Neuron (in vitro differentiated cells): ENCODE measurements around the gene RGS4.
A peak's percentile ranks its signal among the peaks of the same experiment; 100 is the strongest.

Experiments used
- H2AFZ ChIP-seq: one replicate; pipeline ENCODE4 v1.6.1; 2013; ENCODE audit warnings: low read depth, mild to moderate bottlenecking, inconsistent platforms, low read length, moderate library complexity
- H3K27me3 ChIP-seq: one replicate; pipeline ENCODE4 v1.6.1; 2013; ENCODE audit warnings: low read length; ENCODE audit not compliant: insufficient read depth
- H3K36me3 ChIP-seq: one replicate; pipeline ENCODE4 v1.6.1; 2013; ENCODE audit warnings: low read length; ENCODE audit not compliant: insufficient read depth
- H3K4me1 ChIP-seq: one replicate; pipeline ENCODE4 v1.6.1; 2013; ENCODE audit warnings: low read length; ENCODE audit not compliant: insufficient read depth
- H3K4me3 ChIP-seq: 2 replicates; pipeline ENCODE4 v1.5.1; 2013; ENCODE audit warnings: mild to moderate bottlenecking, low read length, moderate library complexity
- H3K9me3 ChIP-seq: one replicate; pipeline ENCODE4 v1.6.1; 2013; ENCODE audit warnings: low read length

The RGS4 gene

DNA sequence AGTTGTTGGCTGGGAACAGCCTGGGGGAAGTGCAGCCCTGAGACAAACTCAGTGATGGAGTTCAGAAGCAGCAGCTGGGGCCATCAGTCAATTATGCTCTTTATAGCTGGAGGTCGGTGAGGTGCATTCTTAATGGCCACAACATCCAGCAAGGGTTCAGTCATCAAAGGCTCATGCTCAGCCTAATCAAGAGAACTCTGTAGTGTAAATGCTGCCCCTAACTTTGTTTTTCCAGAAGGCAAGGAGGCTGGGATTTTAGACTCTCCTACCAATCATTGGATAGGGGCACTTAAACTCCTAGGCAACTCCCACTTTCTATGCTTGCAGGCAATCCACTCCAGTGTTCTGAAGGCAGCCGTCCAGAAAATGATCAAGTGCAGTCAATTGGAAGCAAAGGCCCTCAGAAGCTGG, 15.0 kb upstream of the RGS4 start:
- peaks cover 3% of the 10 kb centered on the region for H3K4me1 ChIP-seq
- no peak overlapping the region for H2AFZ ChIP-seq
- H3K27me3 ChIP-seq = no peaks in the 10 kb centered on the region
- H3K36me3 ChIP-seq = no peaks in the 10 kb centered on the region
- no peaks in the 10 kb centered on the region for H3K9me3 ChIP-seq
- no peak overlapping the region for H3K4me3 ChIP-seq

DNA sequence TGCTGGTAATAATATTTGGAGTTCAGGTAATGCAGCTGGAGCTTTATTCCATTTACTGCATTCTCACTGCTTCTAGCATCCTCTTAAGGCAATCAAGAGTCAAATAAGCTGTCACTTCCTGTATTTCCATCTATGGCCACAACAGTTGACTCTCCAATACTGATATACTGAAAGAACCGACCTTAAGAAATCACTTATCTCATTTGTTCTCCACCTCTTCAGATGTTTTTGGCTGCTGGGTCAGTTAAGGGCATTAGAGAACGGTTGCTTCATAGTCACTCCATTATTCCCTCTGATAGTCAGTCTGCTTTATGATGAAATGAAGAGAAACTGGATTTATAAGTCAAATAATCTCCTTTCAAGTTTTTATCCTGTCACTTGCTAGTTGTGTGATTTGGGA, 14.2 kb upstream of the RGS4 start:
- no peak overlapping the region for H2AFZ ChIP-seq
- H3K36me3 ChIP-seq = no peaks in the 10 kb centered on the region
- no peak overlapping the region for H3K4me3 ChIP-seq
- H3K27me3 ChIP-seq = no peaks in the 10 kb centered on the region
- peaks cover 3% of the 10 kb centered on the region for H3K4me1 ChIP-seq
- no peaks in the 10 kb centered on the region for H3K9me3 ChIP-seq

DNA sequence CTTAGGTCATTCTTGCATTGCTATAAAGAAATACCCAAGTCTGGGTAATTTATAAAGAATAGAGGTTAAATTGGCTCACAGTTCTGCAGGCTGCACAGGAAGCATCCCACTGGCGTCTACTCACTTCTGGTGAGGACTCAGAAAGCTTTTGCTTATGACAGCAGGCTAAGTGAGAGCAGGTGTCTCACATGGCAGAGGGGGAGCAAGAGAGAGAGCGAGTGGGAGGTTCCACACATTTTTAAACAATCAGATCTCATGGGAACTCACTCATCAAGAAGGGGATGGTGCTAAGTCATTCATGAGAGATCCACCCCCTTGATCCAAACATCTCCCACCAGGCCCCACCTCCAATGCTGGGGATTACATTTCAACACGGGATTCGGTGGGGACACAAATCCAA, 13.6 kb upstream of the RGS4 start:
- no peak overlapping the region for H2AFZ ChIP-seq
- no peaks in the 10 kb centered on the region for H3K36me3 ChIP-seq
- H3K4me3 ChIP-seq = no peak overlapping the region
- peaks cover 3% of the 10 kb centered on the region for H3K4me1 ChIP-seq
- no peaks in the 10 kb centered on the region for H3K9me3 ChIP-seq
- no peaks in the 10 kb centered on the region for H3K27me3 ChIP-seq

GRCh38 chr1:163056831-163057230, 12.3 kb upstream of the RGS4 start:
- Histone ChIP-seq H3K36me3 (no peaks in the 10 kb centered on the region), H3K4me1 (peaks cover 3% of the 10 kb centered on the region), H3K9me3 (no peaks in the 10 kb centered on the region), H3K27me3 (no peaks in the 10 kb centered on the region), H2AFZ (no peak overlapping the region), H3K4me3 (no peak overlapping the region)

- no peak overlapping the region for H3K4me3 ChIP-seq
- H3K9me3 ChIP-seq = no peaks in the 10 kb centered on the region
- no peak overlapping the region for H2AFZ ChIP-seq
- H3K4me1 ChIP-seq = no peaks in the 10 kb centered on the region
- H3K27me3 ChIP-seq = no peaks in the 10 kb centered on the region
- no peaks in the 10 kb centered on the region for H3K36me3 ChIP-seq
These were observed 8.7 kb upstream of the RGS4 start for GRCh38 chr1:163060343-163061007.

GRCh38 chr1:163063143-163063542, 6.0 kb upstream of the RGS4 start:
- H3K9me3 ChIP-seq = no peaks in the 10 kb centered on the region
- H3K4me1 ChIP-seq = no peaks in the 10 kb centered on the region
- H3K36me3 ChIP-seq = no peaks in the 10 kb centered on the region
- no peak overlapping the region for H3K4me3 ChIP-seq
- H3K27me3 ChIP-seq = no peaks in the 10 kb centered on the region
- H2AFZ ChIP-seq = no peak overlapping the region

DNA sequence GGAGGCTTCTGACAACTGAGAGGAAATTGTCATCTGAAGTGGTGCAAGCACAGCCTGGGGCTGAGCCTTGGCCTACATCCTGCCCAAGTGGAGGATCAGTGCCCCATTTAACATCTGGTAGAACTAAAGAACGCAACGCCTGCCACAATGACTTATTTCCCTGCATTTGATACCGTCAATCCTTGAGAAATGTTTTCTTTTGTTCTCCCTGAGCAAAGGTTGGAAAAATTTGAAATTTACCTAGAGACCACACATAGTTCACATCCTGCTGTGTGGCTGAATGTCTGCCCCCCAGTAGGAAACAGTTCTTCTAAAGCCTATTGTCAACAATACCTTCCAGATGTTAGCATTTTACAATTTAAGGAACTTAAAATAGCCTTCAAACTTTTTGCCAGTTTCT, 5.6 kb upstream of the RGS4 start:
- Histone ChIP-seq H3K9me3 (no peaks in the 10 kb centered on the region), H3K27me3 (no peaks in the 10 kb centered on the region), H2AFZ (no peak overlapping the region), H3K4me1 (peaks cover 2% of the 10 kb centered on the region), H3K36me3 (no peaks in the 10 kb centered on the region), H3K4me3 (no peak overlapping the region)

DNA sequence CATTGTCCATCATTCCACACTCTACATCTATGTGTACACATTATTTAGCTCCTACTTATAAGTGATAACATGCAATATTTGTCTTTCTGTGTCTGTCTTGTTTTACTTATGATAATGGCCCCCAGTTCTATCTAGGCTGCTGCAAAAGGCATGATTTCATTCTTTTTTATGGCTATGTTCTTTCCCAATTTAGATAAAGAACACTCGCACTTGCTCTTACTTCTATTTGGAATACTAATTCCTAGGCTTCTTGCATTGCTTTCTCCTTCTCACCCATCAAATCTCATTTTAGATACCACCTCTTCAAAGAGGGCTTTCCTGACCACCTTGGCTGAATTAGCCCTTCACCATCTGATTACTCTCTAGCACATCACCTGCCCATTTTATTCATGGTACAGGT, 3.0 kb upstream of the RGS4 start:
- Histone ChIP-seq H3K4me3 (no peak overlapping the region), H2AFZ (no peak overlapping the region), H3K9me3 (no peaks in the 10 kb centered on the region), H3K36me3 (no peaks in the 10 kb centered on the region), H3K27me3 (no peaks in the 10 kb centered on the region), H3K4me1 (peaks cover 7% of the 10 kb centered on the region)

- Histone ChIP-seq H2AFZ (no peak overlapping the region), H3K4me3 (no peak overlapping the region), H3K9me3 (no peaks in the 10 kb centered on the region), H3K4me1 (peaks cover 7% of the 10 kb centered on the region), H3K27me3 (no peaks in the 10 kb centered on the region), H3K36me3 (no peaks in the 10 kb centered on the region)
These were observed 2.5 kb upstream of the RGS4 start for GRCh38 chr1:163066686-163067085.

DNA sequence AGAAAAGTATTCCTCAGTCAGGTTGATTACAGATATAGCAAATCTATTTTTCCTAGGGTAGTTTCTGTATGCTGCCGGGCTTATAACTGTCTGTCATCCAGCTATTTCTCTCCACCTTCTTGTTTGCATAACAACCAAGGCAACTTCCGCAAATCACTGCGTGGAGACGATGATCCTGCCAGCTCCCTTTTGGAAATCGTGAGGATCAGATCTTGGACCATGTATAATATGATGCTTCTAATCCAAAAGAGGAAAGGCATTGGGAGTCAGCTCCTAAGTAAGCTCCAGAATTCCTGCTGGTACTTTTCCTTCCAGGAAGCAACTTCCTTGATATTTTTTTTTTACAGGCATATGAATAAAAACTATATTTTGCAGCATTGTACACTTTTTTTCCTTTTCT, 445 bp upstream of the RGS4 start:
- no peaks in the 10 kb centered on the region for H3K27me3 ChIP-seq
- no peaks in the 10 kb centered on the region for H3K36me3 ChIP-seq
- H2AFZ ChIP-seq = peak overlapping the region; percentile 37
- peaks cover 7% of the 10 kb centered on the region for H3K4me1 ChIP-seq
- H3K9me3 ChIP-seq = no peaks in the 10 kb centered on the region
- H3K4me3 ChIP-seq = peak overlapping the region; percentile 26

DNA sequence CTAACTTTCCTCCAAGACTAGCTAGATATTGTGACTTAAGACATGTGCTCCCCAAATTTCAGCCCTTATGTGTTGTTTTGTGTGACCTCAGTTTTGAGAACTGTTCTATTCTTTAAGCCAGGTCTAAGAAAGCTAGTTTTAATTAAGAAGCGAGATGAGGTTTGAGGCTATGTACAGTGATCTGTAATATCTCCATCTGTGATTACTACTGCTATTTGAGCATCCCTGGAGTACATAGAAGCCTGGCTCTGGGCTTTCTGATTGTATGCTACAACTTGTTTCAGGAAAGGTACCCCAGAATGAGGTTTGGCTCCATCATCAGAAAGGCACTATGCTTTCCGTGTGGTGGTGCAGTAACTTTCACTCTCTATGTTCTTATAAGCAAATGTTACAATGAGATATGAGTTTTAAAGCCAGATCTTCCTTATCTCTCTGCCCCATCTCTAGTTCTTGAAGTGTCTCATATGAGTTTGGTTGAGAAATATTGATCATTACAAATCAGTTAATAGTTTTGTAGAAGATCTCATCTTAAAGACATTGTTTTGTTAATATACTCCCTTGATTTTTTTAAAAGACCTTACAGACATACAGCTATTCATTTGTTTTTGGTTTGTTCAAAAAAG, 605 bp downstream of the RGS4 start:
- Histone ChIP-seq H2AFZ (peak overlapping the region; percentile 41), H3K4me3 (peak overlapping the region; percentile 26), H3K4me1 (peaks cover 7% of the 10 kb centered on the region), H3K27me3 (no peaks in the 10 kb centered on the region), H3K9me3 (no peaks in the 10 kb centered on the region), H3K36me3 (no peaks in the 10 kb centered on the region)

DNA sequence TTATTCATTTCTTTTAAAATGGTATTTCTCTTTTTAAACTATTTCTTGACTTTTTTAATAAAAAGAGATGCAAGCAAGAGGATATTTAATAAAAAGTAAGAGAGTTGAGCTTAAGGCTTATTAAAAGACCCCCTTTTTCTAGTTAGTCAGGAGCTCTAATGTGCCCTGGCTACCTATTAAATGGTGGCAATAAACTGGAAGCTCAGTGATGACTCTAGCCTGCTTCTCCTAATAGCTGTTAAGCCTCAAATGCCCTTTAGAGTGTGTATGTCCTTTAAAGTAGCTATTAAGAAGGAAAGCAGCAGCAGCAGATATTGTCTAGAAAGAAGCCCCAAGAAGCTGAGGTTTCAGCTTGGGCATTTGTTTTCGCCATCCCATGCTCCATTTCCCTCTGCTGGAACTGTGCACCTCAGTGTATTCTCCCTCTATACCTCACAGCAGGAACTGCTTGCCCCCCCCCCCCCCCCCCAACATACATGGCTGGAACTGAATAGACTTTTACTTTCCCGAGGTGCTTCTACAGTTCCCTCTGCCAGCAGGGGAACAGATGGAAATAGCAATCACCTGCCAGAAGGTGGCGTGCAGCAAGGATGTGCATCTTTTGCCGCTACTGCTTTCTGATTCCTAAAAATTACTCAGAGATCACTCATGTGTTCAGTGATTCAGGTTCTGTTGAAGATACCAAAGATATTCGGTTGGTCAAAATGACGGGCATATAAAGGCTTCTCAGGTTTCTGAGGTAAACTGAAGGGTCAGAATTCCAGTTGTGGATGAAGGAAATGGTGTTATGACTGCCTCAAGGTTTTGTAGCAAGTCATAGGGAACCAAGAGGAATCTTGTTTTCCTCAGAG, 2.5 kb downstream of the RGS4 start:
- Histone ChIP-seq H3K27me3 (peaks cover 2% of the 10 kb centered on the region), H2AFZ (no peak overlapping the region), H3K9me3 (no peaks in the 10 kb centered on the region), H3K36me3 (no peaks in the 10 kb centered on the region), H3K4me3 (no peak overlapping the region), H3K4me1 (peaks cover 7% of the 10 kb centered on the region)

GRCh38 chr1:163072658-163073057, 3.5 kb downstream of the RGS4 start:
- Histone ChIP-seq H3K9me3 (no peaks in the 10 kb centered on the region), H3K4me3 (no peak overlapping the region), H3K27me3 (peaks cover 2% of the 10 kb centered on the region), H2AFZ (no peak overlapping the region), H3K4me1 (peaks cover 7% of the 10 kb centered on the region), H3K36me3 (no peaks in the 10 kb centered on the region)
